Activated naive CD4-positive, alpha-beta T cell treated with anti-CD3 and anti-CD28 coated beads, Interleukin-2, amount 50 U/mL, for 16 hours (primary cell): Measurements from ENCODE around the gene FSTL3.
"Not testable (repeated sequence)": the region's sequence is repeated elsewhere in the genome, so short reads cannot be mapped to it uniquely, and the experiment has no call there.

ENCODE experiments used
- DNase-seq: peaks from one replicate; pipeline ENCODE4 v3.0.0-alpha.2; 2020

The FSTL3 gene

DNA sequence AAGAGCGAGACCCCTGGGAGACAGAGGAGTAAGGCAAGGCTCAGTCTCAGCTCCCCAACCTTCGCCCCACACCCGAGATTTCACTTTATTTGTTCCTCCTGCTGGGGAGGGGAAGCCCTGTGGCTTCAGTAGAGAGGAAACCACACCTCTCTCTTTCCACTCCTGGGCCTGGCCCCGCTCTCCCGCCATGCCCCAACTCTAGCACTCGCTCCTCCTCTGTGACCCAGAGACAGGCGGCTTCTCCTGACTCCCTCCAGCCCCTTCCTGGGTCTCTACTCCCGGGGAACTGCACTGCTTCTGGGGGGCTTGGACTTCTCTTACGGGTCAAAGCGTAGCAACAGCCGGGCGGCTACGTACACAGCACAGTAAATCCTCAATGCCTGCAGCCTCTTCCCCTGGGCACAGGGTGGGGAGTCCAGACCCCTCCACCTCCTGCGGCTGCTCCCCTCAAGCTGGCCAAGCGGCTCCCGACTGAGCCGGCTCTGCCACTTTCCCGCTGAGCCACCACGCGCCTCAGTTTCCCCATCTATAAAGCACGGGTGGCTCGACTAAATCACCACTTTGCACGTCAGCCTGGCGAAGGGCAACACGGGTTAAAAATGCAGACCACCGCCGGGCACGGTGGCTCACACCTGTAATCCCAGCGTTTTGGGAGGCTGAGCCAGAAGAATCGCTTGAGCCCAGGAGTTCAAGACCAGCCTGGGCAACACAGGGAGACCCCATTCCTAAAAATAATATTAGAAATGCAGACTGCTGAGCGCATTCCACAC is 14.6 kb upstream of the FSTL3 start:
- peak; percentile 62 for DNase-seq

- peak; percentile 80 for DNase-seq
Measured at GRCh38 chr19:662207-662961, 13.8 kb upstream of the FSTL3 start.

DNA sequence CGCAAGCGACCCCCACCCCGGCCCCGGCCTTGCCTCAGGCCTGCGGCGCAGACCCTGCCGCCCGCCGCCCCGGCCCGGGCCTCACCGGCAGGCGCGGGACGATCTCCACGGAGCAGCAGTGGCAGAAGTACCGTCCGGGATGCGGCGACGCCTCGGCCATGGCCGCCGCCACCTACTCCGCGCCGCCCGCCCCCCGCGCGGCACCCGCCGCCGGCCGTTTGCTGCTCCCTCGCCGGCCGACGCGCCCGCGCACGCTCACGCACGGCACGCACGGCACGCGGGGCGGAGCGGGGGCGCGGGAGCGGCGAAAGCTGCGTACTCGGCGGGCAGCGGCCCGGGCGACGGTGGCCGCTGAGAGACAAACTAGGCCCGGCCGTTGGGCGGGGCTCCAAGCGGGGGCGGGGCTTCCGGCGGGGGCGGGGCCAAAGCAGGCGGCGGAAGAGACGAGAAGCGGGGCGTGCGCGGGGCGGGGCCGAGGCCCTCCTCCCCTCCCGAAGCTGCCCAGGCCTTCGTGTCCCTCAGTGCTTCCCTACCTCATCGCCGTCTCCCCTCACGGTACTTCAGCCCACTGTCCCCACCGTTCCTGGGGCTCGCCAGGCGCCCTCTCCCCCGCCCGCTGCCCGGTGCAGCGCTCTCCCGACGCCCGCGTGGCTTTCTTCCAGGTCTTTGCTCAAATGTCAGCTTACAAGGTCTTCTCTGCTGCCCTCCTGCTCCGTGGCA is 13.1 kb upstream of the FSTL3 start, which contains the start of gene RNF126:
Gene RNF126, minus strand, starts transcription at position 253 of the 720 bp plus-strand sequence. Its CDS starts 93 bp downstream, at position 160.
- peak; percentile 90 for DNase-seq

- no peak for DNase-seq
Measured at GRCh38 chr19:663682-664117, 12.5 kb upstream of the FSTL3 start.

DNA sequence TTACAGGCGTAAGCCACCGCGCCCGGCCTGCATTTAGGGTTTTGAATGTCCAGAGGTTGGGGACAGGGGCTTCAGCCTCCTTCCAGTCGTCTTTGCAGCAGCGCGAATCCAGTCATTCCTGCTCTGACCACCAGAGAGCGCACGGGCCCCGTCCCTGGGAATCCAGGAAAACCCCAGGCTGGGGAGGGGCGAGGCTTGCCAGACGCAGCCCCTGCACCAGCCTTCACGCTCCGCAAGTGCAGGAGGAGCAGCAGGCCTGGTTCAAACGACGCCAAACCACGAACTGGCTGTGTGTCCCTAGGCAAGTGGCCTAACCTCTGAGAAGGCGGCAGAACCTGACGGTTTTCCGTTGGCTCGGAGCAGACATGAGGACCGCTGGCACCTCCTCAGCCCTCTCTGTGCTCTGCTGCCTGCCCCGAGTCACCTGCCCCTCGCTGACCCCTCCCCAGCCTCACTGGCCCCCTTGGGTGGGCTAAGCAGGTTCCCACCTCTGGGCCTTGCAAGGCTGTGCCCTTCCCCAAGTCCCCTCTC is 11.2 kb upstream of the FSTL3 start:
- DNase-seq, result peak; percentile 87

GRCh38 chr19:666985-667573 is 9.1 kb upstream of the FSTL3 start:
- not testable (repeated sequence) for DNase-seq

DNA sequence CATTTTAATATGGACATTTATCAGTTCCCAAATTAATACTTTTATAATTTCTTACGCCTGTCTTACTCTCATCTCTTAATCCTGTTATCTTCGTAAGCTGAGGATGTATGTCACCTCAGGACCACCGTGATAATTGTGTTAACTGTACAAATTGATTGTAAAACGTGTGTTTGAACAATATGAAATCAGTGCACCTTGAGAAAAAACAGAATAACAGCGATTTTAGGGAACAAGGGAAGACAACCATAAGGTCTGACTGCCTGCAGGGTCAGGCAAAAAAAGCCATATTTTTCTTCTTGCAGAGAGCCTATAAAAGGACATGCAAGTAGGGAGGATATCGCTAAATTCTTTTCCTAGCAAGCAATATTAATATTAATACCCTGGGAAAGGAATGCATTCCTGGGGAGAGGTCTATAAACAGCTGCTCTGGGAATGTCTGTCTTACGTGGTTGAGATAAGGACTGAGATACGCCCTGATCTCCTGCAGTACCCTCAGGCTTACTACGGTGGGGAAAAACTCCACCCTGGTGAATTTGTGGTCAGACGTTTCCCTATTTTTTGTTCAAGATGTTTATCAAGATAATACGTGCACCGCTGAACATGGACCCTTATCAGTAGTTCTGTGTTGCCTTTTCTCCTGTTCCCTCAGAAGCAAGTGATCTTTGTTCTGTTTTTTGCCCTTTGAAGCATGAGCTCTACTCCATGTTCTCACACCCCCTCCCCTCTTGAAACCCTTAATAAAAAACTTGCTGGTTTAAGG is 7.3 kb upstream of the FSTL3 start:
- not testable (repeated sequence) for DNase-seq

DNA sequence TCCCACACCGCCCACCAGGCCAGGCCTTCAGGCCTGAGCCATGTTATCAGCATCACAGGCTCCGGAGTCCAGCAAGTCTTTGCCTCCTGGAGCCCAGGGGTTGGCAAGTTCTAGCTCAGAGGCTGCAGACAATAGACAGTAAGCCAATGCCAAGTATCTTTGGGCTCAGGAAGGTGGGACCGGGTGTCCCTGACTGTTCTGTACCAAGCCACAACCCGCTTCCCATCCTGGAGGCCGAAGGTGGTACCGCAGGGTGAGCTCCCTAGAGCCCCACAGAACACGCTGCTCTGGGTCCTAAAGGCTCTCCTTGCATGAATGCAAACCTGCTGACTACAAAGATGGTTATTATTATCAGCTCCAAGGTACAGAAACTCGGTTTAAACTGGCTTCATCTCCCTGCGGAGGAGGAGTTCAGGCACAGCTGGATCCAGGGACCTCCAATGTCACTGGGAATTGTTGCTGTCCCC is 5.5 kb upstream of the FSTL3 start:
- DNase-seq, result no peak

DNA sequence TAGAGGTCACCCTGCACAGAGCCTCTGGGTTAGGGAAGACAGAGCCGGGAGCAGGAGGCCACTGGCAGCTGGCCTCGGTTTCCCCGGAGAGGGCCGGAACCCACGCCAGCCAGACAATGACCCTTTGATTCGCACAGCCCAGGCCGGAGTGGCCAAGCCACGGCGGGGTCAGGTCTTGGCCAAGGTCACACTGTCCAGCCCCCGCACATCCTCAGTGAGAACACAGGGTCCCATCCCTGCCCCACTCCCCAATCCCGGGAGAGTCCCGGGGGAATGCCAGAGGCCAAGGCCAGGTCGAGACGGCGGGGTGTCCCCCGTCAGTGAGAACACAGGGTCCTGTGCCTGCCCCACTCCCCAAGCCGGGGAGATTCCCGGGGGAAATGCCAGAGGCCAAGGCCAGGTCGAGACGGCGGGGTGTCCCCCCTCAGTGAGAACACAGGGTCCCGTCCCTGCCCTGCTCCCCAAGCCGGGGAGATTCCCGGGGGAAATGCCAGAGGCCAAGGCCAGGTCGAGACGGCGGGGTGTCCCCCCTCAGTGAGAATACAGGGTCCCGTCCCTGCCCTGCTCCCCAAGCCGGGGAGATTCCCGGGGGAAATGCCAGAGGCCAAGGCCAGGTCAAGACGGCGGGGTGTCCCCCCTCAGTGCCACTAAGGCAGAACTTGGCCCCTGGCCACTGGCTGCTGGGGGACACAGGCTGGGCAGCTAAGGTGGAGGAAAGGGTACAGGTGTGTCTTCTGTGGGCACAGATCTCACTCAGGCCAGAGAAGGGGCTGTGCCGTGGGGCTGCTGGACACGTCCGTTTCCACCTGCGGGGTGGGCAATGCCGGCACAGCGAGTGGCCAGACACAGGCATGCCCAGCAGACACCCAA is 1.7 kb upstream of the FSTL3 start:
- no peak for DNase-seq

- DNase-seq, result no peak
Measured at GRCh38 chr19:676007-676338, 219 bp upstream of the FSTL3 start.

- DNase-seq, result no peak
Measured at GRCh38 chr19:677201-677600, 1.0 kb downstream of the FSTL3 start.

GRCh38 chr19:677601-678436 is 1.6 kb downstream of the FSTL3 start:
- DNase-seq, result no peak

GRCh38 chr19:678791-679388 is 2.7 kb downstream of the FSTL3 start:
- no peak for DNase-seq

DNA sequence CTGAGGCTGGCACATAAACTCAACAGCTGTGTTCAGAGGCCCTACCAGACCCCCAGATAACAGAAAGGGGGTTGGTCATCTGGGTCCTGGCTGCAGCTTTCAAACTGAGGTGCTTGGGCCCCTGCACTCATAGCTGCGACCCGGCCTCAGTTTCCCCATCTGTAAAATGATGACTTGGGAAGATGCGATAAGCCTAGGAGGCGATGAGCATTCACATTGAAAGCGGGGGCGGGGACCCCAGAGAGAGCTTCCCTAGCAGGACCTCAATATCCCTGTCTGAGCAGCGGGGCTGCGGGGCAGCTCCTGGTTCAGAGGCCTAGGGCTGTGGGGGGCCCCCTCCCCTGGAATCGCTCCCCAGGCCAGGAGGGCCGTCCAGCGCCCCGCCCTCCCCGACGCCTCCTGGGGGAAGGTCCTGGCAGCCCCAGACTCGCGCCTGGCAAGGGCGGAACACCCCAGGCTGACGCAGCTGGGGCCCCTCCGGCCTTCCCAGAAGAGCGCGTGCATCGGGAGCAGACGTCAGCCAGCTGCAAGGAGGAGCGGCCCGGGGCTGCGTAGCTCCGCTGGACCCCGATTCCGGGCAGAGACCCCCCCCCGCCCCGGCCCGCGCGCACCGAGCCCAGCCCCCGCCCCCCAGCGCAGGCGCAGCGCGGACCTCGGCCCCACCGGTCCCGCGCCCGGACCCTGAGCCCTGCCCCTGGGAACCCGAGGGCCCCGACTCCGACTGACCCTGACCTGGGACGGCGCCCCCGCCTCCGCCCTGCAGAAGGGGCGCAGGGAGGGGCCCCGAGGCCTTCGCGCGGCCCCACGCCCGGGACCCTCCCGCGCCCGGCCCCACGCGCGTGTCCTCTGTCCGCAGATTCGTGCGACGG is 3.5 kb downstream of the FSTL3 start:
- peak; percentile 44 for DNase-seq

DNA sequence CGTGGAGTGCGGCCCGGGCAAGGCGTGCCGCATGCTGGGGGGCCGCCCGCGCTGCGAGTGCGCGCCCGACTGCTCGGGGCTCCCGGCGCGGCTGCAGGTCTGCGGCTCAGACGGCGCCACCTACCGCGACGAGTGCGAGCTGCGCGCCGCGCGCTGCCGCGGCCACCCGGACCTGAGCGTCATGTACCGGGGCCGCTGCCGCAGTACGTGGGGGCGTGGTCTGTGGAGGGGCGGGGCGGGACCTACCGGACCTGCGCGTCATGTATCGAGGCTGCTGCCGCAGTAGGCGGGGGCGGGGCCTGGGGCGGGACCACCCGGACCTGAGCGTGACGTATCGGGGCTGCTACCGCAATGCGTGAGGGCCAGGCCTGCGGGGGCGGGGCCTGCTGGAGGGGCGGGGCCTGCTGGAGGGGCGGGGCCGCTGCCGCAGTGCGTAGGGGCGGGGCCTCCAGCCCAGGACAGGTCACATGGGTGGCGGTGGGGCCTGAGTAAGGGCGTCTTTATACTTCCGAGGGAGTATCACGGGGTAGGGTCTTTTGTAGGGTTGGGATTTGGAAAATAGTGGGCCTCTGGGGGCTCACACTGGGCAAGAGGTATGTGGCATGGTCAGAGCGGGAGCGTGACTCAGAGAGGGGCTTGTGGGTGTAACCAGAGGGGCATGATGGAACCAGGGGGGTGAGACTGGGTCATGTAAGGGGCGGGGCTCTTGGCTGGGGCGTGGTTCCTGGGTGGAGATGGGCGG is 4.3 kb downstream of the FSTL3 start:
- DNase-seq, result peak; percentile 99

DNA sequence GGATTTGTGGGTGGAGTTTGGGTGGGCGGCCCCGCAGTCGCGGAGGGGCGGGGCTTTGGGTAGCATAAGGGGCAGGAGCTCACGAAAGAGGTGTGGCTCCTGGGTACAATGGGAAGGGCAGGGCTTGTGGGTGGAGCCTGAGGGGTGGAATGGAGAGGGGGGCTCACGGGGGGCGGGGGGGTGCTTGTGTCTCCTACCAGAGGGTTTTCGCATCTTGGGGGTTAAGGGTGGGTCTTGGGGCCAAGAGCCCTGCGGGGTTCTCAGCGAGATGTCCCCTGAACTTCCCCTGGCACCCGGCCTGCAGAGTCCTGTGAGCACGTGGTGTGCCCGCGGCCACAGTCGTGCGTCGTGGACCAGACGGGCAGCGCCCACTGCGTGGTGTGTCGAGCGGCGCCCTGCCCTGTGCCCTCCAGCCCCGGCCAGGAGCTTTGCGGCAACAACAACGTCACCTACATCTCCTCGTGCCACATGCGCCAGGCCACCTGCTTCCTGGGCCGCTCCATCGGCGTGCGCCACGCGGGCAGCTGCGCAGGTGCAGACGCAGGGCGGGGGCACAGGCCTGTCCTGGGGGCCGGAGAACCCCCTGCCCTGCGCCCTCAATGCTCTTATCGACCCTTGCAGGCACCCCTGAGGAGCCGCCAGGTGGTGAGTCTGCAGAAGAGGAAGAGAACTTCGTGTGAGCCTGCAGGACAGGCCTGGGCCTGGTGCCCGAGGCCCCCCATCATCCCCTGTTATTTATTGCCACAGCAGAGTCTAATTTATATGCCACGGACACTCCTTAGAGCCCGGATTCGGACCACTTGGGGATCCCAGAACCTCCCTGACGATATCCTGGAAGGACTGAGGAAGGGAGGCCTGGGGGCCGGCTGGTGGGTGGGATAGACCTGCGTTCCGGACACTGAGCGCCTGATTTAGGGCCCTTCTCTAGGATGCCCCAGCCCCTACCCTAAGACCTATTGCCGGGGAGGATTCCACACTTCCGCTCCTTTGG is 5.1 kb downstream of the FSTL3 start:
- DNase-seq, result peak; percentile 44
